ENCODE results near the gene ABCC4. TPM values are rescaled to one million over a fixed set of nuclear protein-coding genes. Genes with fewer than 3 reads are reported as not detected.

The ABCC4 gene
- polyA plus RNA-seq, 1 experiment, result 140 TPM

DNA sequence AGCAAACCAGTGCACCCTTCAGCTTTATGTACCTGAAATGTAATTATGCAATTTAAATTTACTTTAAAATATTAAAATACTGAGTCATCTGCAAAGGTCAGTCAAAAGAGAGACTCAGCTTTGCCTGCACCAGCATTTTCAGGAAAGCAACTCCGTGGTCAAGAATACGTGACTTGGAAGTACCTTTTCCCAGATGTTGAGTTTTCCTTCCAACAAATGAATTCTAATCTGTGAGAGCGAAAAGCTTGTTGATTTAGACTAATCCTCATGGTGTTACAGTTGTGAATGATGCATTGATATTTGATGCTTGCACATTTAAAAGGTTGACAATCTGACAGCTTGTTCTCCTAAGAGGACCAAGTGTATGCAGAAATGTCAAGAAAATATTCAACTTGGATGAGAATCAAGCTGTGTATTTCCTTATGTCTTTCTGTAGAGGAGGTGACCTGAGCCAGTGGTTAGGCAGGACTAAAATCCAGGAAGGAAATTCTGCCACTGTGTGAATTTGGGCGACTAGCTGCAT, 270.4 kb downstream of the ABCC4 start:
- TF ChIP-seq CTCF (IDR thresholded peaks at IDR 0.05; ENCODE audit: low read depth, low read length), result no peak
- CTCF ChIA-PET, result interaction anchor here (0.8 to 2.2 kb wide), 2 partner anchors 10 to 373 kb away, joined by 3 to 7 read pairs; no protein-coding TSS in a partner anchor
- Histone ChIP-seq H3K9me3 (ENCODE audit: control insufficient read depth, insufficient read depth, low read length) (no peaks in the 10 kb centered on the region), H3K27me3 (ENCODE audit: control insufficient read depth, insufficient read depth, low read length) (no peaks in the 10 kb centered on the region), H3K4me3 (ENCODE audit: low read depth, low read length) (no peak overlapping the region), H3K27ac (ENCODE audit: low read depth, low read length) (no peak overlapping the region)
- POLR2A ChIA-PET, result no interaction called here
- no peak for DNase-seq (ENCODE audit: low read depth, low spot score)

- H3K9me3 ChIP-seq (ENCODE audit: control insufficient read depth, insufficient read depth, low read length), result no peaks in the 10 kb centered on the region
These were observed 273.6 kb downstream of the ABCC4 start for GRCh38 chr13:95027638-95028037.

GRCh38 chr13:95025116-95025515, 276.1 kb downstream of the ABCC4 start:
- CTCF ChIA-PET, result no interaction called here
- no peaks in the 10 kb centered on the region for H3K9me3 ChIP-seq (ENCODE audit: control insufficient read depth, insufficient read depth, low read length)
- DNase-seq (ENCODE audit: low read depth, low spot score), result no peak
- POLR2A ChIA-PET, result no interaction called here
- no peak overlapping the region for H3K4me3 ChIP-seq (ENCODE audit: low read depth, low read length)
- H3K27me3 ChIP-seq (ENCODE audit: control insufficient read depth, insufficient read depth, low read length), result no peaks in the 10 kb centered on the region
- no peak for TF ChIP-seq CTCF (IDR thresholded peaks at IDR 0.05; ENCODE audit: low read depth, low read length)
- H3K27ac ChIP-seq (ENCODE audit: low read depth, low read length), result no peak overlapping the region

More at GRCh38 chr13:95027638-95028037, 273.6 kb downstream of the ABCC4 start:
- Histone ChIP-seq H3K27ac (ENCODE audit: low read depth, low read length) (no peak overlapping the region), H3K27me3 (ENCODE audit: control insufficient read depth, insufficient read depth, low read length) (no peaks in the 10 kb centered on the region), H3K4me3 (ENCODE audit: low read depth, low read length) (no peak overlapping the region)
- ChIA-PET POLR2A (no interaction called here), CTCF (no interaction called here)
- TF ChIP-seq CTCF (IDR thresholded peaks at IDR 0.05; ENCODE audit: low read depth, low read length), result no peak
- no peak for DNase-seq (ENCODE audit: low read depth, low spot score)

- Histone ChIP-seq H3K9me3 (ENCODE audit: control insufficient read depth, insufficient read depth, low read length) (no peaks in the 10 kb centered on the region), H3K27ac (ENCODE audit: low read depth, low read length) (no peak overlapping the region), H3K27me3 (ENCODE audit: control insufficient read depth, insufficient read depth, low read length) (no peaks in the 10 kb centered on the region), H3K4me3 (ENCODE audit: low read depth, low read length) (no peak overlapping the region)
- no peak for DNase-seq (ENCODE audit: low read depth, low spot score)
- CTCF ChIA-PET, result interaction anchor here (2.2 kb wide), 1 partner anchor 381 kb away, joined by 8 read pairs; no protein-coding TSS in a partner anchor
- TF ChIP-seq CTCF (IDR thresholded peaks at IDR 0.05; ENCODE audit: low read depth, low read length), result no peak
- POLR2A ChIA-PET, result interaction anchor here (0.6 kb wide), 1 partner anchor 366 kb away, joined by 3 read pairs; no protein-coding TSS in a partner anchor
These were observed 277.8 kb downstream of the ABCC4 start for GRCh38 chr13:95023405-95023804.

- H3K9me3 ChIP-seq (ENCODE audit: control insufficient read depth, insufficient read depth, low read length), result no peaks in the 10 kb centered on the region
- H3K4me3 ChIP-seq (ENCODE audit: low read depth, low read length), result no peak overlapping the region
- CTCF ChIA-PET, result no interaction called here
- no peak overlapping the region for H3K27ac ChIP-seq (ENCODE audit: low read depth, low read length)
- DNase-seq (ENCODE audit: low read depth, low spot score), result no peak
- TF ChIP-seq CTCF (IDR thresholded peaks at IDR 0.05; ENCODE audit: low read depth, low read length), result no peak
- POLR2A ChIA-PET, result no interaction called here
- H3K27me3 ChIP-seq (ENCODE audit: control insufficient read depth, insufficient read depth, low read length), result no peaks in the 10 kb centered on the region
These were observed 280.8 kb downstream of the ABCC4 start for GRCh38 chr13:95020298-95020987.

Measured in AG04450 (cell line).